ENCODE results near the gene ORMDL3.

DNA sequence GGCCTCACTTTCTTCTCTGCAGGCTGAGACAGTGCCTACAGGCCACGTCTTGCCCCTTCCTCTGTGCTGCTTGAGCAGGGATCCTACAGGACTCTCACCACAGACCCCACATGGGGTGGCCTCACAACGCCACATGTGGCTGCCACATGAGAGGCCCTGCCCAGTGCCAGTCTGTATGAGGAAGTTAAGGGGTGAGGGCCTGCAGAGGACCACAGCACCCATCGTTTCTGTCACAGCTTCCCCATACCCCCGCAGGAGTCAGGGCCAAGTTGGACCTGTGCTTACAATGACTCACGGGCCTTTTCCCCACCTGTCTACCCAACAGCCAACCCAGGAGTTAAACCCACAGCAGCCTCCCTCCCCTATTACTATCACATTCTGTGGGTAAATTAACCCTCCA lies 6.1 kb downstream of the ORMDL3 start:
- TF ChIP-seq, protein P1, sequence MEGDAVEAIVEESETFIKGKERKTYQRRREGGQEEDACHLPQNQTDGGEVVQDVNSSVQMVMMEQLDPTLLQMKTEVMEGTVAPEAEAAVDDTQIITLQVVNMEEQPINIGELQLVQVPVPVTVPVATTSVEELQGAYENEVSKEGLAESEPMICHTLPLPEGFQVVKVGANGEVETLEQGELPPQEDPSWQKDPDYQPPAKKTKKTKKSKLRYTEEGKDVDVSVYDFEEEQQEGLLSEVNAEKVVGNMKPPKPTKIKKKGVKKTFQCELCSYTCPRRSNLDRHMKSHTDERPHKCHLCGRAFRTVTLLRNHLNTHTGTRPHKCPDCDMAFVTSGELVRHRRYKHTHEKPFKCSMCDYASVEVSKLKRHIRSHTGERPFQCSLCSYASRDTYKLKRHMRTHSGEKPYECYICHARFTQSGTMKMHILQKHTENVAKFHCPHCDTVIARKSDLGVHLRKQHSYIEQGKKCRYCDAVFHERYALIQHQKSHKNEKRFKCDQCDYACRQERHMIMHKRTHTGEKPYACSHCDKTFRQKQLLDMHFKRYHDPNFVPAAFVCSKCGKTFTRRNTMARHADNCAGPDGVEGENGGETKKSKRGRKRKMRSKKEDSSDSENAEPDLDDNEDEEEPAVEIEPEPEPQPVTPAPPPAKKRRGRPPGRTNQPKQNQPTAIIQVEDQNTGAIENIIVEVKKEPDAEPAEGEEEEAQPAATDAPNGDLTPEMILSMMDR (IDR thresholded peaks at IDR 0.05; ENCODE audit: poor library complexity): no peak
- no peak for TF ChIP-seq EZH2 (IDR thresholded peaks at IDR 0.05; ENCODE audit: borderline replicate concordance)
- TF ChIP-seq EZH2phosphoT487 (IDR thresholded peaks at IDR 0.05; ENCODE audit: low read depth, severe bottlenecking, unreplicated experiment): no peak

Data from hepatocyte (in vitro differentiated cells).